Measurements from ENCODE around the gene PSTPIP1. TPM values are rescaled to one million over a fixed set of nuclear protein-coding genes. Genes with fewer than 3 reads are reported as not detected.

Gene PSTPIP1
- total and polyA plus RNA-seq, 2 of the 13 experiments (the other 11 are each of a cell fraction or from before 2014, with no cell fraction given): 4.4 to 8.7 TPM

DNA sequence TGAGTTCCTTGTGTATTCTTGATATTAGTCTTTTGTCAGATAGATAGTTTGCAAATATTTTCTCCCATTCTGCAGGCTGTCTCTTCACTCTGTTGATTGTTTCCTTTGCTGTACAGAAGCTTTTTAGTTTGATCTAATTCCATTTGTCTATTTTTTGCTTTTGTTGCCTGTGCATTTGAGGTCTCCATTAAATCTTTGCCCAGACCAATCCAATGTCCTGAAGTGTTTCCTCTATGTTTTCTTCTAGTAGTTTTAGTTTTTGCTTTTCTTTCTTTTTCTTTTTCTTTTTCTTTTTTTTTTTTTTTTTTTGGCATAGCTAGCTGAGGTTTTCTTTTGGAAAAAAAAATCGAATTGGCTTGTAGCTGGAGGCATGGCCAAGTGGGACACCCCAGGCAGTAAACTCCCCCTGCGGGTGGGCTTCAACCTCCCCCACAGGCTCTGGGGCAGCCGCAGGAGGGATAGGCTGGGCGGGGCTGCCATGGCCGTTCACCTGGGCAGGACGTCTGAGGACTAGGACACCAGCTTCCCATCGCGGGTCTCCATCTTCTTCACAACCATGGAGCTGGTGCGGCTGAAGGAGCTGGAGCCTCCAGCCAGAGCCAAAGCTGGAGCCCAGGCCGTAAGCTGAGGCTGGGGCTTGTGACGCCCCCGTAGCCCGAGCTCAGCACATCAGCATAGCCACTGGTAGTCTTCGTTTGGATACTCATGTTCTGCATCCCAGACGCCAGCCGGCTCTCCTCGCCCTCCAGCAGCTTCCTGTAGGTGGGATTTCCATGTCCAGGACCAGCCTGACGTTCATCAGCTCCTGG is 16.2 kb upstream of the PSTPIP1 start:
- WGBS (ENCODE audit: low lambda C conversion rate): 56% methylated on average over 13 of the region's 18 CpGs
- H3K9ac ChIP-seq (ENCODE audit: insufficient read depth, low read depth, low read length): no peak overlapping the region
- no peaks in the 10 kb centered on the region for H3K36me3 ChIP-seq (replicated peaks in 1 of 2; ENCODE audit: control insufficient read depth in 1 of 2, insufficient read depth in 2 of 2, low read length in 2 of 2)
- no peaks in the 10 kb centered on the region for H3K79me2 ChIP-seq (ENCODE audit: insufficient read depth, low read length)
- intact Hi-C loops (cut with micrococcal nuclease; ENCODE audit: unreplicated experiment): loop anchor here (5.0 kb wide), 1 partner anchor 364 kb away; no protein-coding TSS in a partner anchor
- no peak overlapping the region for H2AFZ ChIP-seq (ENCODE audit: low read length)
- no peaks in the 10 kb centered on the region for H4K20me1 ChIP-seq (ENCODE audit: insufficient read depth, low read length)
- H3K27me3 ChIP-seq (ENCODE audit: control insufficient read depth in 1 of 2, insufficient read depth in 2 of 2, low read length in 2 of 2): peaks cover 3 to 28% of the 10 kb centered on the region in 2 experiments; a peak in 4 of 5 replicates
- H3K27ac ChIP-seq (ENCODE audit: extremely low read length, insufficient read depth, low read length): no peak overlapping the region
- ATAC-seq: no peak
- TF ChIP-seq SNAI1 (CRISPR knock-in tag; IDR thresholded peaks at IDR 0.05; ENCODE audit: borderline replicate concordance) (no peak), REPIN1 (CRISPR knock-in tag; IDR thresholded peaks at IDR 0.05; ENCODE audit: borderline replicate concordance, low read depth) (no peak), FOXP1 (IDR thresholded peaks at IDR 0.05) (no peak), FOXP1 (CRISPR knock-in tag; IDR thresholded peaks at IDR 0.05) (no peak), ZFP36L2 (CRISPR knock-in tag; IDR thresholded peaks at IDR 0.05) (no peak)
- FAIRE-seq: no peak
- DNase-seq (ENCODE audit: low spot score): no peak
- H3K4me1 ChIP-seq (ENCODE audit: insufficient read depth, low read length): peaks cover 7% of the 10 kb centered on the region; the same call in 1 of the 2 replicates
- no peak overlapping the region for H3K4me2 ChIP-seq (ENCODE audit: low read depth, low read length)
- in situ Hi-C loops (cut with HindIII; ENCODE audit: extremely low pct_ligation_motif_present, low pct_unique_long_range_greater_than_20kb): no loop called here
- ChIA-PET POLR2A (no interaction called here), CTCF (ENCODE audit: low intra/inter-chr PET ratio, low total read pairs) (no interaction called here)
- H3K9me3 ChIP-seq (ENCODE audit: low read length): no peaks in the 10 kb centered on the region
- no TSS peak for BruUV-seq (replicated peaks)
- no peak overlapping the region for H3K4me3 ChIP-seq (replicated peaks in 1 of 3; ENCODE audit: insufficient read depth in 1 of 3, low read depth in 2 of 3, low read length in 3 of 3)

DNA sequence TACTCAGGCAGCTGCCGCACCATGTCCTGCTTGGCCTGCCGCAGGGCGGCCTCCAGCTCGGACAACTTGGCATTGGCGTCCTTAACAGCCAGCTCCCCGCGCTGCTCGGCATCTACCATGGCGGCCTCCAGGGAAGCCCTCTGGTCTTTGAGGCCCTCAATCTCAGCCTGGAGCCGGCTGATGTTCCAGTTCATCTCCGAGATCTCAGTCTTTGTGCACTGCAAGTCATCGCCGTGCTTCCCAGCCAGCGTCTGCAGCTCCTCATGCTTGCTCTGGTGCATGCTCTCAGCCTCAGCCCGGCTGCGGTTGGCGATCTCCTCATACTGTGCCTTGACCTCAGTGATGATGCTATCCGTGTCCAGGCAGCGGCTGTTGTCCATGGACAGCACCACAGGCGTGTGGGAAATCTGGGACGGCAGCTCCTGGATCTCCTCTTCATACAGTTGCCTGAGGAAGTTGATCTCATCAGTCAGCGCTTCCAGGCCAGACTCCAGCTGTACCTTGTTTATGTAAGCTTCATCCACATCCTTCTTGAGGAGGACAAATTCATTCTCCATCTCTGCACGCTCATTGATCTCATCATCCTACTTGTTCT is 15.5 kb upstream of the PSTPIP1 start:
- in situ Hi-C loops (cut with HindIII; ENCODE audit: extremely low pct_ligation_motif_present, low pct_unique_long_range_greater_than_20kb) (no loop called here), intact Hi-C loops (cut with micrococcal nuclease; ENCODE audit: unreplicated experiment) (loop anchor here (5.0 kb wide), 1 partner anchor 363 kb away; no protein-coding TSS in a partner anchor)
- Histone ChIP-seq H3K27ac (ENCODE audit: extremely low read length, insufficient read depth, low read length) (no peak overlapping the region), H4K20me1 (ENCODE audit: insufficient read depth, low read length) (no peaks in the 10 kb centered on the region), H3K4me1 (ENCODE audit: insufficient read depth, low read length) (peaks cover 7% of the 10 kb centered on the region; the same call in 1 of the 2 replicates), H3K36me3 (replicated peaks in 1 of 2; ENCODE audit: control insufficient read depth in 1 of 2, insufficient read depth in 2 of 2, low read length in 2 of 2) (no peaks in the 10 kb centered on the region), H2AFZ (ENCODE audit: low read length) (no peak overlapping the region), H3K4me2 (ENCODE audit: low read depth, low read length) (no peak overlapping the region), H3K27me3 (ENCODE audit: control insufficient read depth in 1 of 2, insufficient read depth in 2 of 2, low read length in 2 of 2) (peaks cover 3 to 25% of the 10 kb centered on the region in 2 experiments; a peak in 4 of 5 replicates), H3K79me2 (ENCODE audit: insufficient read depth, low read length) (no peaks in the 10 kb centered on the region), H3K9ac (ENCODE audit: insufficient read depth, low read depth, low read length) (no peak overlapping the region), H3K4me3 (replicated peaks in 1 of 3; ENCODE audit: insufficient read depth in 1 of 3, low read depth in 2 of 3, low read length in 3 of 3) (no peak overlapping the region), H3K9me3 (ENCODE audit: low read length) (no peaks in the 10 kb centered on the region)
- CTCF ChIA-PET (ENCODE audit: low intra/inter-chr PET ratio, low total read pairs): no interaction called here
- POLR2A ChIA-PET: no interaction called here
- no TSS peak for BruUV-seq (replicated peaks)
- ATAC-seq: no peak
- WGBS (ENCODE audit: low lambda C conversion rate): 75% methylated on average over 2 of the region's 23 CpGs
- DNase-seq (ENCODE audit: low spot score): no peak
- no peak for FAIRE-seq
- no peak for TF ChIP-seq FOSL1 (CRISPR knock-in tag; IDR thresholded peaks at IDR 0.05; ENCODE audit: borderline replicate concordance)
- TF ChIP-seq, protein P1, sequence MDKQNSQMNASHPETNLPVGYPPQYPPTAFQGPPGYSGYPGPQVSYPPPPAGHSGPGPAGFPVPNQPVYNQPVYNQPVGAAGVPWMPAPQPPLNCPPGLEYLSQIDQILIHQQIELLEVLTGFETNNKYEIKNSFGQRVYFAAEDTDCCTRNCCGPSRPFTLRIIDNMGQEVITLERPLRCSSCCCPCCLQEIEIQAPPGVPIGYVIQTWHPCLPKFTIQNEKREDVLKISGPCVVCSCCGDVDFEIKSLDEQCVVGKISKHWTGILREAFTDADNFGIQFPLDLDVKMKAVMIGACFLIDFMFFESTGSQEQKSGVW (CRISPR knock-in tag; IDR thresholded peaks at IDR 0.05; ENCODE audit: borderline replicate concordance): no peak
- TF ChIP-seq ZSCAN21 (CRISPR knock-in tag; IDR thresholded peaks at IDR 0.05; ENCODE audit: borderline replicate concordance): no peak
- TF ChIP-seq, protein P2, sequence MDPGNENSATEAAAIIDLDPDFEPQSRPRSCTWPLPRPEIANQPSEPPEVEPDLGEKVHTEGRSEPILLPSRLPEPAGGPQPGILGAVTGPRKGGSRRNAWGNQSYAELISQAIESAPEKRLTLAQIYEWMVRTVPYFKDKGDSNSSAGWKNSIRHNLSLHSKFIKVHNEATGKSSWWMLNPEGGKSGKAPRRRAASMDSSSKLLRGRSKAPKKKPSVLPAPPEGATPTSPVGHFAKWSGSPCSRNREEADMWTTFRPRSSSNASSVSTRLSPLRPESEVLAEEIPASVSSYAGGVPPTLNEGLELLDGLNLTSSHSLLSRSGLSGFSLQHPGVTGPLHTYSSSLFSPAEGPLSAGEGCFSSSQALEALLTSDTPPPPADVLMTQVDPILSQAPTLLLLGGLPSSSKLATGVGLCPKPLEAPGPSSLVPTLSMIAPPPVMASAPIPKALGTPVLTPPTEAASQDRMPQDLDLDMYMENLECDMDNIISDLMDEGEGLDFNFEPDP (CRISPR knock-in tag; conservative IDR thresholded peaks at IDR 0.05): no peak
- no peak for TF ChIP-seq MIER3 (CRISPR knock-in tag; IDR thresholded peaks at IDR 0.05; ENCODE audit: borderline replicate concordance)
- no peak for TF ChIP-seq NCOA1 (CRISPR knock-in tag; IDR thresholded peaks at IDR 0.05)
- no peak for TF ChIP-seq TEAD2 (CRISPR knock-in tag; IDR thresholded peaks at IDR 0.05)
- TF ChIP-seq, protein P3, sequence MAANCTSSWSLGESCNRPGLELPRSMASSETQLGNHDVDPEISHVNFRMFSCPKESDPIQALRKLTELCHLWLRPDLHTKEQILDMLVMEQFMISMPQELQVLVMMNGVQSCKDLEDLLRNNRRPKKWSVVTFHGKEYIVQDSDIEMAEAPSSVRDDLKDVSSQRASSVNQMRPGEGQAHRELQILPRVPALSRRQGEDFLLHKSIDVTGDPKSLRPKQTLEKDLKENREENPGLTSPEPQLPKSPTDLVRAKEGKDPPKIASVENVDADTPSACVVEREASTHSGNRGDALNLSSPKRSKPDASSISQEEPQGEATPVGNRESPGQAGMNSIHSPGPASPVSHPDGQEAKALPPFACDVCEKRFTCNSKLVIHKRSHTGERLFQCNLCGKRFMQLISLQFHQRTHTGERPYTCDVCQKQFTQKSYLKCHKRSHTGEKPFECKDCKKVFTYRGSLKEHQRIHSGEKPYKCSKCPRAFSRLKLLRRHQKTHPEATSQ (CRISPR knock-in tag; IDR thresholded peaks at IDR 0.05; ENCODE audit: borderline replicate concordance): no peak
- no peak for TF ChIP-seq ZNF674 (CRISPR knock-in tag; IDR thresholded peaks at IDR 0.05; ENCODE audit: low read depth)

Measured in HepG2 (cell line).